ENCODE results near the gene UTP25. TPM values are rescaled to one million over a fixed set of nuclear protein-coding genes. Genes with fewer than 3 reads are reported as not detected.

Gene UTP25
- total RNA-seq, 1 experiment from 2014 or later: 19.1 TPM

- Mint-ChIP-seq H3K27ac (ENCODE audit: unreplicated experiment) (no peak overlapping the region), H3K36me3 (ENCODE audit: insufficient read depth, unreplicated experiment) (peaks cover 10% of the 10 kb centered on the region), H3K27me3 (ENCODE audit: unreplicated experiment) (no peaks in the 10 kb centered on the region), H3K4me3 (ENCODE audit: low read depth, unreplicated experiment) (no peak overlapping the region), H3K9me3 (ENCODE audit: low read depth, unreplicated experiment) (no peaks in the 10 kb centered on the region), H3K4me1 (ENCODE audit: low read depth, unreplicated experiment) (peaks cover 47% of the 10 kb centered on the region)
- intact Hi-C loops (cut with micrococcal nuclease; ENCODE audit: unreplicated experiment): no loop called here
- DNase-seq: no peak
- BruUV-seq (replicated peaks): no TSS peak
- no peak for TF ChIP-seq CTCF (IDR thresholded peaks at IDR 0.05; ENCODE audit: unreplicated experiment)
- CTCF ChIA-PET: no interaction called here
Measured at GRCh38 chr1:209889077-209889418, 61.3 kb downstream of the UTP25 start.

GRCh38 chr1:209890641-209891330 is 63.0 kb downstream of the UTP25 start:
- Mint-ChIP-seq H3K36me3 (ENCODE audit: insufficient read depth, unreplicated experiment) (peaks cover 6% of the 10 kb centered on the region), H3K4me3 (ENCODE audit: low read depth, unreplicated experiment) (no peak overlapping the region), H3K27me3 (ENCODE audit: unreplicated experiment) (no peaks in the 10 kb centered on the region), H3K27ac (ENCODE audit: unreplicated experiment) (no peak overlapping the region), H3K4me1 (ENCODE audit: low read depth, unreplicated experiment) (peaks cover 51% of the 10 kb centered on the region), H3K9me3 (ENCODE audit: low read depth, unreplicated experiment) (no peaks in the 10 kb centered on the region)
- BruUV-seq (replicated peaks): no TSS peak
- no peak for DNase-seq
- intact Hi-C loops (cut with micrococcal nuclease; ENCODE audit: unreplicated experiment): no loop called here
- TF ChIP-seq CTCF (IDR thresholded peaks at IDR 0.05; ENCODE audit: unreplicated experiment): no peak
- CTCF ChIA-PET: interaction anchor here (0.9 kb wide), 1 partner anchor 9 kb away, joined by 3 read pairs; no protein-coding TSS in a partner anchor

GRCh38 chr1:209893751-209894150 is 66.0 kb downstream of the UTP25 start:
- BruUV-seq (replicated peaks): no TSS peak
- Mint-ChIP-seq H3K36me3 (ENCODE audit: insufficient read depth, unreplicated experiment) (peaks cover 11% of the 10 kb centered on the region), H3K4me3 (ENCODE audit: low read depth, unreplicated experiment) (no peak overlapping the region), H3K9me3 (ENCODE audit: low read depth, unreplicated experiment) (no peaks in the 10 kb centered on the region), H3K27ac (ENCODE audit: unreplicated experiment) (no peak overlapping the region), H3K4me1 (ENCODE audit: low read depth, unreplicated experiment) (peaks cover 40% of the 10 kb centered on the region), H3K27me3 (ENCODE audit: unreplicated experiment) (no peaks in the 10 kb centered on the region)
- intact Hi-C loops (cut with micrococcal nuclease; ENCODE audit: unreplicated experiment): loop anchor here (2.0 kb wide), 1 partner anchor 41 kb away; no protein-coding TSS in a partner anchor
- no peak for TF ChIP-seq CTCF (IDR thresholded peaks at IDR 0.05; ENCODE audit: unreplicated experiment)
- DNase-seq: no peak
- CTCF ChIA-PET: interaction anchor here (0.7 kb wide), 1 partner anchor 1660 kb away, joined by 4 read pairs; no protein-coding TSS in a partner anchor

GRCh38 chr1:209895709-209896108 is 67.9 kb downstream of the UTP25 start:
- CTCF ChIA-PET: interaction anchor here (0.6 to 1.0 kb wide), 4 partner anchors 32 to 93 kb away, joined by 3 to 4 read pairs (median 4); no protein-coding TSS in a partner anchor
- peak; percentile 56 for DNase-seq
- no peaks in the 10 kb centered on the region for H3K27me3 Mint-ChIP-seq (ENCODE audit: unreplicated experiment)
- H3K36me3 Mint-ChIP-seq (ENCODE audit: insufficient read depth, unreplicated experiment): peaks cover 11% of the 10 kb centered on the region
- no peaks in the 10 kb centered on the region for H3K9me3 Mint-ChIP-seq (ENCODE audit: low read depth, unreplicated experiment)
- no TSS peak for BruUV-seq (replicated peaks)
- H3K4me1 Mint-ChIP-seq (ENCODE audit: low read depth, unreplicated experiment): peaks cover 47% of the 10 kb centered on the region
- H3K27ac Mint-ChIP-seq (ENCODE audit: unreplicated experiment): peak overlapping the region; percentile 91
- intact Hi-C loops (cut with micrococcal nuclease; ENCODE audit: unreplicated experiment): loop anchor here (2.0 to 5.0 kb wide), 2 partner anchors 33 to 39 kb away; no protein-coding TSS in a partner anchor
- no peak for TF ChIP-seq CTCF (IDR thresholded peaks at IDR 0.05; ENCODE audit: unreplicated experiment)
- H3K4me3 Mint-ChIP-seq (ENCODE audit: low read depth, unreplicated experiment): peak overlapping the region; percentile 2
